HG02623 (cell line): ENCODE measurements around the gene FAM227A.
"Not testable (repeated sequence)": the region's sequence is repeated elsewhere in the genome, so short reads cannot be mapped to it uniquely, and the experiment has no call there.

Experiments
- ATAC-seq: cut with Tn5 transposase; IDR thresholded peaks from one replicate; pipeline ENCODE4 v1.9.1; 2021; ENCODE audit warnings: moderate library complexity; ENCODE audit not compliant: unreplicated experiment

The FAM227A gene

DNA sequence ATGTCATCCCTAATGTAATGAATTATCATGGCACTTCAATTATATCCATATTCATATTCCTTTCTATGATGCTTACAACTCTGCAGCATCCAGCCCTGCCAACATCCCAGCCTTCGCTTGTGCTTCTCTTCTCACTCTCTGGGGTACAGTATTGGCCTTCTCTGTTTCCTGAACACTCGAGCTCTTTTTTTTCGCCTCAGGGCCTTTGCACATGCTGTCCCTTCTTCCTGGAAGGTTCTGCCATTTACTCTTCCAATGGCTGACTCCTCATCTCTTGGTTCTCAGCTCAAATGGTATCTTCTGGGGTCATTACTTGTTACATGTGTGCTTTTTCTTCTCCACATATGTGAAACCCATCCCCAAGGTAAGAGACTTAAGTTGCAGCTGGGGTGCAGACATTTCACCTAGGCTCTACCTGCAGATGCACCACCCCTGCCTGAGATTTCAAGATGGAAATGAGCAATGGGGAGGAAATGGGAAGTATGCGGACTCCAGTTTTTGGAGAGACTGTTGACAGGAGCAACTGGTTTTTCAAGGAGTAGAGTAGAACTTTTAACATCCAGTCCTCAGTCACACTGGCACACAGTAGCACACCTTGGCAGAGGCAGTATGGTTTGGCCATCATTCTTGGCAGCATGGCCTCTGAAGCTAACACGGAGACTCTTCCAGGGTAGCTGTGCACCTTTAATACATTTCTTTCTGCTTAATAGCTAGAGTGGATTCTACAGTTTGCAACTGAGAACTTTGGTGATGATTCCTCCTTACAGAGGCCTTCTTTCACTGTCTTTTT is 43.8 kb downstream of the FAM227A start:
- ATAC-seq, result no peak

DNA sequence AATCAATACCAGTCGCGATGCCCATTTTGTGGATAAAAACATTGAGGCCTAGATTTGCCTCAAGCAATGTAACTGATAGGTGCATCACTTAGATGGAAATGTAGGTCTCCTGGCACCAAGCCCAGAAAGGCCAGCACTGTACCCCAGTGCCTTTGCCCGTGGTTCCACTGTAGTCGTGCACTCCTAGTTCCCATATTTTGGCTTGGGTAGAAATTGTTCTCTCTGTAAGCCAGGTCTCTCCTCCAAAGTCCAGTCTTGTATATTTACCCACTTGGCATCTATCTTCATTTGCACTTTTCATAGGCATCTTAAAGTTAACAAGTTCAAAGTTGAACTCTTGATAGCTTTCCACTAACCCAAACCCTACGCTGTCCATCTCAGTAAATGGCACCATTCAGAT is 44.6 kb downstream of the FAM227A start:
- no peak for ATAC-seq

DNA sequence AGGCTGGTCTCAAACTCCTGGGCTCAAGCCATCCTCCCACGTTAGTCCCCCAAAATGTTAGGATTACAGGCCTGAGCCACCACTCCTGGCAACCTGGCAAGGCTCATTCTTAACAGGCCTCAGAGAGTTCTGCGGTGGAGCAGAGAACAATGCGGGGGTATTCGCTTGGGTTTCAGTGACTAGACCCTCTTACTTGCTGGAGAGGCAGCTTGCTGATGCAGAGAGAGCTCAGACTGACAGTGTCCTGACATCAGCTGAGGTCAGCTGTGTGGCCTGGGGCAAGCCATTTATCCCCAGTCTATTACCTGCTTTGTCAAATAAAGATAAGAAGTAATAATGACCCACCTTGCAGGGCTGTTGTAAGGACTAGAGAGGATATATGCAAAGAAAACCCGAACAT is 46.0 kb downstream of the FAM227A start:
- no peak for ATAC-seq

DNA sequence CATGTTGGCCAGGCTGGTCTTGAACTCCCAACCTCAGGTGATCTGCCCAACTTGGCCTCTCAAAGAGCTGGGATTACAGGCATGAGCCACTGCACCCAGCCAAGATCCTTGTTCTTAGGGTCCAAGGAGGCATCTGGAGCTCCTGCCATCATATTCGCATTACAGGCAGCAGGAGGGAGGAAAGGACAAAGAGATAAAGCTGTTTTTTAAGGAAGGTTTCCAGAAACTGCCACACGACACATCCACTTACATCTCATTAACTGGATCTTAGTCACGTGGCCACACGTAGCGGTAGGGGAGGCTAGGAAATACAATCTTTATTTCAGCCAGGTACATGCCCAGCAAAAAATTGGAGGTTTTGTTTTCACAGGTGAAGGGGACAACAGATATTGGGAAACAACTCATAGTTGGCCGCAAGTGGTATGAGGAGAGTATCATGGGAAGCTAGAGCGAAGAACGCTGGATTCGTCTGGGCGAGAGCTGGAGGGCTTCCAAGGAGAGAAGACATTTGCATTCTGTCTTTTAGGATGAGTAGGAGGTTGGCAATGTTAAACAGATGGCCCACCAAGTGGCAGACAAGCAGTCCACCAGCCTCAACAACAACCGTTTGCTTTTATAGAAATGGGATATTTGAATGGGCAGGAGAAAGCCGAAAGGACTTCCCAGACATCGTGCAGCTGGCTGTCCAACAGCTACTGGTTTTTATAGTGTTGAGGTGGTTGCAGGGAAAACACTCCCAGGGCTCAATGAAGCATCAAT is 47.0 kb downstream of the FAM227A start:
- ATAC-seq, result no peak

DNA sequence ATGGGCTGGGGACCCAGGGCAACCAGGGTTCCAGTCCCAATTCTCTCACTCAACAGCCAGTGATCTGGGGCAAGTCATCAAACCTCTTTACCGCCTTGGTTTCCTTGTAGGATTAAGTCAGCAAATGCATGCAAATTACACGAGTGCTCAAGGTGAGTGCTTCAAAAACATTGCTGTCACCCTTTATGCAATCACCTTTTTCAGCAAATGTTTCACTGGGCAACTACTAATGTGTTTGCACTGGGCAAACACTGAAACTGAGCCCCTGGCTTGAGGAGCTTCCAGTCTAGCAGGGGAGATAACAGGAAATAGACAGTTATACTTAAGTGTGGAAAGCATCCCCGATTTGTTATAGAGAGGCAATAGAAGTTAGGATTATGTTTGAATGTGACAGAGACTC is 48.5 kb downstream of the FAM227A start:
- ATAC-seq, result no peak

DNA sequence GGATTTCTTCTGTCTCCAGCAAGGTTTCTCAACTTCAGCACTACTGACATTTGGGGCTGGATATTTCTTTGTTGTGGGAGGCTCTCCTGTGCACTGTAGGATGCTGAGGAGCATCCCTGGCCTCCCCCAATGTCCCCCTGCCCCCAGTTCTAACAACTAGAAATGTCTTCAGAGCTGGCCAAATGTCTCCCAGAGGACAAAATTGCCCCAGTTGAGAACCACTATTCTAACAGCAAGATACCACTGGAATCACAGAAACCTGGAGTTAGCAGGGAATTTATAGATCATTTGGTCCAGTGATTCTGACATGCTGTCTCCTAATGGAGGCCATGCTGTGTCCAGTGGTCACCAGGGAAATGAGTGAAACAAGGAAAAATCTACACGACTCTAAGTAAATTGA is 54.0 kb downstream of the FAM227A start:
- no peak for ATAC-seq

DNA sequence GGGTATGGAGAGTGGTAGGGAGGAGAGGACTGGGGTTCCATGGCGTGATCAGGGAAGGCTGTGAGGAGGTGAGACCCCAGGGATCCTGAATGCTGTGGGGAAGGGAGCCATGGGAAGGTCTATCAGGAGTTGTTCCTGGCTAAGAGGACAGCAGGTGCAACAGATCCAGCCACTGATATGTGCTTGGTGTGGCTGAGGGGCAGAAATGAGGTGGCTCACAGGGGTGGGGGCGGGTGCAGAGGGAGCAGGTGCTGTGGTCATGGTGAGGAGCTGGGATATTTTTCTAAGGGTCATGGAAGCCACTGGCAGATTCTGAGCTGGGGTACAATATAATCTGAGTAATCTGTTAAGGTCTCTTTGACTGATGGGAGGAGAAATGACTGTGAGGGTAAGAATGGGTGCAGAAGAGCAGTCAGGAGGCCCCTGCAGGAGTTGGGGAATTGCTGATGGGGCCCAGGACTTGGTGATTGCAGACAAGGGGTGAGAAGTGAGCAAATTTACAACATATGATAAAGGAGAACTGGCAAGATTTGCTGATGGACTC is 54.9 kb downstream of the FAM227A start:
- no peak for ATAC-seq

DNA sequence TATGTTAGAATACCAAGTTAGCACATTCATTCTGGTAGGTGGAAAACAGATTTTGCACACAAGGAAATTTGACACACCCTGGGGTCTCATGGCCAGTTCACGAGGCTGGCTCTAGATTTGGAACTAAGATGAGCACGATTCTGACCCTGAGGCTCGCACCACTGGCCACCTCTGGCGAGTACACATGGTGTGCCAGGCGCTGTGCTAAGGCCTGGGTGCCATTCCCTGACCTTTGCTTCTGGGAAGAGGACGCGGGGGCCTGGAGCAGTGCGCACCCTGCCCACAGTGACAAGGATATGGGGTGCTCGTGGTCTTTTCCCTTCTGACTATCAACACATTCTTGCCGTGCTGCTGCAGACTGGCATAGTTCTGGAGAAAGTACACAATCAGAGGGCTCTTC is 56.7 kb downstream of the FAM227A start:
- ATAC-seq, result no peak

DNA sequence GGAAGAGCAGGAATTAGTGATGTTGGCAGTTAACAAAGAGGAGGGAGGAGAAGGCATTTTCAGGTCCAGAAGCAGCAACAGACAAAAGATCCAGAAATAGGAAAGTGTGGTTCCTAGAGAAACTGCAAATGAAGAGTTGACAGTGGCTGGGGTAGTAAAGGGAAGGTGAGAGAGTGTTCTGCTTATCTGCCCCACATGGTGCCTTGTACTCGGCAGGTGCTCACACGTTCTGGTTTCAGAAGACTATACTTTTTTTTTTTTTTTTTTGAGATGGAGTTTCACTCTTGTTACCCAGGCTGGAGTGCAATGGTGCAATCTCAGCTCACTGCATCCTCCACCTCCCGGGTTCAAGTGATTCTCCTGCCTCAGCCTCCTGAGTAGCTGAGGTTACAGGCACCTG is 73.3 kb downstream of the FAM227A start:
- not testable (repeated sequence) for ATAC-seq

DNA sequence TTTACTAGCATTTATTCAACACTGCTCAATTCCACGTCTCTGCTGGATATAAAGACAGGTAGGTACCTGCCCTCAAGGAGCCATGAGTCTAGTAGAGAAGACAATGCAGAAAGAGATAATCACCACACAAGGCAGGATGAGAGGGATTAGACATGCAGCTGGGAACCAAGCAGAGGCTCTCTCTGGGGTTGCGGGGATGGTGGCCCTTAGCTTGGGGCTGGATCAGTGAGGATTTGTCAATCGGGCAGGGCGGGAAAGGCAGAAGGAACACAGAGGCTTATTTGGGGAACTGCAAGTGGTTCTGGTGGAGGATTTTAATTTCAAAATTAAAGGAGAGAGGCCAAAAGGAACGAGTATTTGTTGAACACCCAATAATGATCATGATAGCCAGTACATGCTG is 77.7 kb downstream of the FAM227A start:
- ATAC-seq, result no peak

DNA sequence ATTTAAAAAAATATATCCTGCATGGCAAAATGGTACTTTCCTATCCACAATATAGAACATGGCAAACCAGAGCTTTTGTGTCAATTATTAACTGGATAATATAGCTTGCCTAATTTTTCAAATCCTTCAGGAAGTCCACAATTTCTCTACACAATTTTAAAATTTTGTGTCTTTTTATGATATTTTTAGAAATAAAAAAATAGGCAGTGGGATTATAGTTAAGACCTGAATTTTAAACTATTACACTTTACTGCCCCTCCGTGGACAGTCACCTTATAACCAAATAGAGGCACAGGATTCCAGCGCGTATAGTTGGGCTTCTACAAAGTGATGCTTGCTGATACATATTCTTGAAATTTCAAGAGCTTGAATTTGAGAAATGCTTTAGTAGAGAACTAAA is 84.1 kb downstream of the FAM227A start:
- no peak for ATAC-seq

DNA sequence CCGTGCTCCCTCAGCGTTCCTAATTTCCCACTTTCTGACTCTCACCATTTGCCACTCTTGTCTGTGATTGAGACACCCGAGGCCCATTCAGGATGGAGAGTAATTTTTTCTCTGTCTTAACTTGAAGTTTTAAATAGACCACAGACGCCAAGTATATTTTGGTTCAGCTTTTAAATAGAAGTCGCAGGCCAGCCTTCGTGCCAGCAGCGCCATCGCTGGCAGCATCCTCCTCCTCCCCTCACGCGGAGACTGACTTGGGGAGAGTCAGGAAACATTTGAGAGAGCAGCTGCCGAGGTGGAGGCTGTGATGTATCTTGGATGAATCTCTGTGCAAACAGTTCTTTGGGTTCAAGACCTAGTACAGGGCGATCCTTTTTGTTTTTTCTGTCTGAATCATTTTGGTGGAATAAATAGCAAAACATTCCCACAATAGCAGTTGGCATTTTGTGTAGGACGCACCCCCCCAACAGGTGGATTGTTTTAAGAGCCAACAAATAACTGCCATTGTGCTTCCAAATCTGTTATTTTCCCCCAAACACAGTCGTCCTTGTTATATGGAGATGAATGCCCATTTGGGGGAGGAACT is 85.3 kb downstream of the FAM227A start:
- no peak for ATAC-seq

DNA sequence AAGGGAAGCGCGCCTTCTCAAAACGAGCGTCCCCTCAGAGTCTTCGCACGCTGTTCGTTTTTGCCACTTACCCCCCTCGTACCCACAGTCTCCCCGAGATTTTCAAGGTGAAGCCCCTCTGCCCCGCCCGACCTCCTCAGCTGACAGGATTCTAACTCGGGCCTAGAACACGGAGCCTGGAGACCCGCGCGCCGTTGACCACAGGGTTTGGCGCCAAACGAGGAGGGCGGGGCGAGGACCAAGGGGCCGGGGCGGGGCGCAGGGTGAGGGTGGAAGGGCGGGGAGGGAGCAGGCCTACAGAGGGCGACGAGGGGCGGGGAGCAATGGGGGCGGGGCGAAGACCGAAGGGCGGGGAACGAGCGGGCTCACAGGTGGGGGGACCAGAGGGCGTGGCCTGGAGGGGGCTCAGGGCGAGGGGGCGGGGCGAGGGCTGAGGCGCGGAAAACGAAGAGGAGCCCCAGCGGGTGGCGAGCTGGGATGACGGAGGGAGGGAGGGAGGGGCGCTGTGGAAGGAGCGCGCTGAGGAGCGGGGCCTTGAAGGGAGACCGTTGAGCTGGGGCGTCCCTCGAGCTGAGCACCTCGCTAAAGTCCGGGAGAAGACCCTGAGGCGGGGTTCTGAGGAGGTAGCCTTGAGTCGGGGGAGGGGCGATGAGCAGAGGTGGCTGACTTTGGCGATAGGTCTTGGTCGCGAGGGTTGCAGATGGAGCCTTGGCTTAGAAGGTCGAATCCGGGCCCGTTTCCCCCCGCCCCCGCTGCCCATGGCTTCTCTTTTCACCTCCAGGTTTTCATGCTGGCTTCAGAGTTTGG is 86.0 kb downstream of the FAM227A start, which contains the start of gene DMC1:
Gene DMC1, minus strand, starts transcription at position 212 of the 807 bp plus-strand sequence. CDS start 1,927 bp downstream, outside the sequence.
- peak; percentile 64 for ATAC-seq

DNA sequence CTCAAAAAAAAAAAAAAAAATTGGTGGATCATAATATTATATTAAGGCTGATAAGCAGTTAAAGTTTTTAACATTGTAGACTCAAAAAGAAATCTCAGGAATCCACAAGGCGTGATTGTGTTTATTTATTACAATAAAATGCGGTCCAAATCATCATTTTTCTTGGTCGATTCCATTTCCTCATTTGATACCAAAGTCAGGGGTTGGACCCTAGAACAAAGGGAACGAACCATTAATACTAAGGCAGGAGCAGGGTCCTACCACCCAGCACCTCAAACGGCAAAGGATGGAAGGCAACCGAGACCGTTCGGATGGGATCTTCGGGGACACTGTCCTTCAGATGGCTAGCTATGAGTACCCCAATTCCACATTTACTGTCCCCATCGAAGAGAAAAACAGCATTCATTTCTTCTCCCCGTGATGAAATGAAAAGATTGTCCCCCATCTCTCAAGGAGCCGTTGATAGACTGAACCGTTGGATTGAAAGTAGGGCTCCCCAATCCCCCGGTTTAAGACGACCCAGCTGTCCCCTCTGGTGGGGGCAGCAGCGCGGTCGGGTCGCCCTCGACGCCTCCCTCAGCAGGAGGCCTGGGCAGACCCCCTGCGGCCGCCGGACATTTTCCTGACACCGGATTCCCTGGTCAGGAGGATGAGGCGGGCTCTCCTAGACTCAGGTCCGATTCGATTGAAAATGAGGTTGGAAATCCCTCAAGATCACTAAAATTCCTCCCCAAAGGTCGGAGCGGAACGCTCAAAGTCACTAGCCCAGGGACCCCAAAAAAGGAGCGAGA is 86.8 kb downstream of the FAM227A start:
- ATAC-seq, result no peak

DNA sequence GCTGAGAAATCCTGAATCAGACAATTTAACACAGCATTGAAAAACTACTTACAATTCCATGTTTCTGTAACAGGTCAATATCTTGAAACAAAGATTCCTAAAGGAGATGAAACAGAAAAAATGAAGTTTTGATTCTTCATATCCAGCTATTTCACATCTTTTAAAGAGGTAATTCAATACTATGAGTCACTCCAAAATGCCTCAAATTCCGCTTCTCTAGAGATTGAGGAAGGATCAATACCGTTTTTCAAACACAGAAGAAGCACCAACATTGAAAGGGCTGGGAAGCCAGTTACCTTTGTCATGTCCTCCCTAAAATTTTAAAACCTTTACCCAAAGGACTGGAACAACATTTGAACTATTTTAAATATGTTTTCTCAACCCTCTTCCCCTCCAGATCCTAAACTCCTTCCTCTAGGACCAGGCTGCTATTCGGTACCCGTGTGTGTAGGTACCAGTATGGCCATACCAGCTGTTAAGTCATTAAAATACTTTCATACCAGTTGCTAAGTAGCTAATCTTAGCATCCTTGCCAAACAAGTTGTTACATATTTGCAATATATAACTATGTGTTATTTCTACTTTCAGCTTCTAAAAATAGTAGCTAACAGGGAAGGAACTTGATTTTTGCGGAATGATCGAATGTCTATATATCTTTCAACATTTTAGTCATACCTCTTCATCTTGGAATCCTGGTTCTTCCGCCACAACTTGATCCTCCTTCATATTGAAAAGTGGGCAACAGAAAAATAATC is 88.5 kb downstream of the FAM227A start:
- no peak for ATAC-seq

DNA sequence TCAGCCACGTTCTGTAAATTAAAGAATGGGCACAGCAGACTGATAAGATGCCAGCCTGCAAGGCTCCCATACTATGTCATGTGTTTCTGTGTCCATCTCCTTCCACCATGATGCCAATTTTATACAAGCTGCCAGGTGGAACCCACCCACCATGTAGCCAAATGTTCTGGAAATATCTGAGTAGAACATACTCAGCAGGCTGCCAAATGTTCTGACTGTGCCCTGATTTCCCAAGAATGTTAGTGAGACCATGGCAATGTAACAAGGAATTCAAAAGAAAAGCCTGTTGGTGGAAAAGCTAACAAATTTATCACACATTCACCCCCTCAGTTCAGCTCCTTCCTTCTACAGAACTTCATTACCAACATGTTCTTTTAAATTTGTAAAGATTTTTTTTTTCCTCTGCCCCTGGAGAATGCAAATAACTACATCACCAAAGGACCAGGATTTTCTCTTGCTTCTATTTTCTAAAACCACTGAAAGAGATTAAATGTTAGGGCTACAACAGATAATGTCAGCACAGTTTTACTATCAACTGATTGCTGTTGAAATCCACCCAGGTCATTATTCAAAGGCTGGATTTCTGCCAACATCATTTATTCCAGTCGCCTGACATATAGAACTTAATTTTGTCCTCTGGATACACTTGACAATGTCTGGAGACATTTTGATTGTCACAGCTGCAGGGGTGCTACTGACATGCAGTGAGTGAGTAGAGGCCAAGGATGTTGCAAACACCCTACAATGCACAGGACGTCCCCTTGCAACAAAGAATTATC is 89.3 kb downstream of the FAM227A start:
- no peak for ATAC-seq

DNA sequence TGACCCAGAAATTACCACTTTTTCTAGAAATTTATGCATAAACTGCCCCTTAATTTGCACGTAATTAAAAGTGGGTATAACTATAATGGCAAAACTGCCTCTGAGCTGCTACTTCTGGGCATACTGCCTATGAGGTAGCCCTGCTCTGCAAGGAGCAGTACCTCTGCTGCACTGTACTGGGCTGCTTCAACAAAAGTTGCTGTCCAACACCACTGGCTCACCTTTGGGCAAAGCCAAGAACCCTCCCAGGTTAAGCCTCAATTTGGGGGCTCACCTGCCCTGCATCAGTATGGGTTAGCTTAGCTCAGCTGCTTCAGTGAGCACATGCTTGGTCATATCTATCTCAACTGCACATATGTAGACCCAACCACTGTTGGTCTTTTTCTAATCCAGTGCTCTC is 90.8 kb downstream of the FAM227A start:
- no peak for ATAC-seq

DNA sequence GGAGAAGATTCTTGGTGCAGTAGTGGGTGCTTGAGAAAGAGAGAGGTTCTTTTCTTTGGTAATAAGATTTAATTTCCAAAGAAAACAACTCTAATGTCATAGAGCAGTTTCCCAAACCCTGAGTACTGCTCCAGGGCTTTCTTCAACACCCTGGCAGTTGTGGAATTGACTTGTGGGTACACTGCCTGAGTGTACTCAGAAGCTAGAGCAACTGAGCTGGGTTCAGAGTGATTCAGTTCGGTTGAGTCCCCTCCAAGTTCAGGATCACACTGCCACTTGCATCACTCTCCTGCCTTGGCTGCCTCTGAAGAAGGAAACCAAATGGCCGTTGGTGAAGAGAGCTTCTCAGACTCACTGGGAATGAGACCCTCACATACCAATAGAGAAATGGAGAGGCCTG is 91.5 kb downstream of the FAM227A start:
- ATAC-seq, result no peak

DNA sequence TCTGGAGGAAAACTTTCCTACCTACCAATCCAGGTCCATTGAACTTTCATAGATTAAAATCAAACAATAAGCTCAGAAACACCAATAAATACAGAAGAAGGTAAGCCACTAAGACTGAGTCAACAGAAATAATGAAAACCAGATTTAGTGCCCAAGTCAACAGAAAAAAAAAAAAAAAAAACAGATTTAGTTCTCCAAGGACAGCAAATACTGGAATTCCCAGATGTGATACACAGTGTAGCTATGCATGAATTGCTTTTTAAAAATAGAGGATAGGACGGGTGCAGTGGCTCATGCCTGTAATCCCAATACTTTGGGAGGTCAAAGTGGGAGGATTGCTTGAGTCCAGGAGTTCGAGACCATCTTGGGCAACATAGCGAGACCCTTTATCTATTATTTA is 101.9 kb downstream of the FAM227A start:
- ATAC-seq, result no peak
